Measurements from ENCODE around the gene SEMA3C.

The SEMA3C gene

DNA sequence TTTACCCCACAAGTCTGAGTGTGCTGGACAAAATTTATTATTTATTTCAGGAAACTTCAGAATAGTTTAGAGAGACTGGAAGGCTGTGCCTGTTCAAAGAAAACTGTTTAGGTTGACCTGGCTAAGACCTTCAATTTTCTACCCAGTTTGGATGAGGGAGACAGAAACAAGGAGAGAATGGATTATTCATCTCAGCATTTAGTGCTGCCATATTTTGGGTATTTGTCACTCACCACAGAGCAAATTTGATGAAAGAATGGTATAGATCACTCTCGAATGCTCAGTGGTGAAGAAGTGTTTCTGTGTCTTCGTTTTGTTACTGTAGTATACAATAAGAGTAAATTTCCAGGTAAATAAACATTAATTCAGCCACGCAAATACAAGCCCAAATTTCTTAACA lies 71.8 kb downstream of the SEMA3C start:
- DNase-seq, result no peak

DNA sequence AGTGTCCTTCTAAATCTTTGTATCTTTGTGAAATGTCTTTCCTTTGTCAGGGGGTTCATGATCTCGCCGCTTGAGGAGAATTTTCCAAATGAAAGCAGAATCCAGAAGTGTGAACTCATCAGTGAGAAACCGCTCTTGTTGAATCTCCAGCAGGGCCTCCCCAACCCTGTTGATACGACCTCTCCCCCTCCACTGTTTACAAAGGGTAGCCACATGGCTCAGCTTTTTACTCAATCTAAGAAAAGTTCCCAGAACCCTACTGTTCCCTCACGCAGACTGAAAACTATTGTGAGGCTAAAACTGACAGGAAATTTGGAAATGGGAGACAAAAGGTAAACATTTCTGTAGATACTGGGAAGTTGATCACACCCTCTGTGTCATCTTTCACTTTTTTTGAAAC lies 73.9 kb downstream of the SEMA3C start:
- no peak for DNase-seq

DNA sequence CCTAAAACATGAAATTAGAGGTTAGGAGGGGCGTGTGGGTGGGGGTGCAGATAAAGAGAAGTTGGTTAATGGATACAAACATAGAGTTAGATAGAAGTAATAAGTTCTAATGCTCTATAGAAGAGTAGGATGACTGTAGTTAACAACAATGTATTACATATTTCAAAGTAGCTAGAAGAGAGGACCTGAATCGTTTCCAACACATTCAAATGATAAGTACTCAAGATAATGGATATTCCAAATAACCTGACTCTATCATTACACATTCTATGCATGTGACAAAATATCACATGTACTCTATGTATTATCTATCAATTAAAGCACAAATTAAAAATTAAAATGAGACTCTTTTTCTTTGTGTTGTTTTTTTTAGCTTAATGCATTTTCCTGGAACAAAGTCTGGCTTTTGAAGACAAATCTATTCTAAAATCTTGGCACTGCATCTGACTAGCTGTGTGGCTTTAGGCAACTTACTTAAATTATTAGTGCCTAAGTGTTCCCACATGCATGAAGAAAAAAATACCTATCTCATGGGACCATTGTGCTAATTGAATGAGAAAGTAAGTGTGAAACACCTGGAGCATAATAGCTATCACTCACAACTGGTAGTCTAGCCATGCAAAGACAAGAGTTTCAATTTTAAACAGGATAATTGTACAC lies 75.7 kb downstream of the SEMA3C start:
- DNase-seq, result no peak

DNA sequence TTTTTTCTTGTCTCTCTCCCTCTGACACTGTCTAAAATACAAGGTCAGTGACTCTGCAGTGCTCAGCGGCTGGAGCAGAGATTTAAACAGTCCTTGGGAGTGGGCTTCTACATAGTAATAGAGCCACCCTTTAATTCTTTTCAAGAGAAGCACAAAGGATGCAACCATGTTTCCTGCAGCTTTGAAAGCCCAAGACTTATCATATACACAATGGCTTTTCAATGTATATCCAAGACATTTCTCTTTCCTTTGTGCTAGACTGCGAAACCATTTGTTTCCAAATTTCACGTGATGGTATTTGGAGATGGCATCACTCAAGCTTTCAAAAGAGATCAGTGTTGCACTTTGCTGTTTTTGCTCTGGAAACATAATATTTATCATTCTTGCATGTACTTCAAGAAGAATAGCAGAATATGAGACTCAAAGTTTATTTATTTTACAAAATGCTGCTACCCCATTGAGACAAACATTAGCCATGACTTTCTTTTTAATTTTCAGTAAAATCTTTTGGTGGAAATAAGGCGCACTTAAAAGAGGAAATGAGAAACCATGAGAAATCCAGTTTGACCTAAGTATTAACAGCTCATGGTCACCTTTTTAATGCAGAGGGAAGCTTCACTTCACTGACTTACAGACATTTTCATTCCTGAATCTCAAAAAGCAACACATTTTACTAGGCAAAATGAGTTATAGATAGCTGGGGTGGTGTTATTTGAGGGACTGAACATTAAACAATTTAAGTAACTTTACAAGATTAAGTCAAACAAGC lies 76.6 kb downstream of the SEMA3C start:
- DNase-seq, result no peak

DNA sequence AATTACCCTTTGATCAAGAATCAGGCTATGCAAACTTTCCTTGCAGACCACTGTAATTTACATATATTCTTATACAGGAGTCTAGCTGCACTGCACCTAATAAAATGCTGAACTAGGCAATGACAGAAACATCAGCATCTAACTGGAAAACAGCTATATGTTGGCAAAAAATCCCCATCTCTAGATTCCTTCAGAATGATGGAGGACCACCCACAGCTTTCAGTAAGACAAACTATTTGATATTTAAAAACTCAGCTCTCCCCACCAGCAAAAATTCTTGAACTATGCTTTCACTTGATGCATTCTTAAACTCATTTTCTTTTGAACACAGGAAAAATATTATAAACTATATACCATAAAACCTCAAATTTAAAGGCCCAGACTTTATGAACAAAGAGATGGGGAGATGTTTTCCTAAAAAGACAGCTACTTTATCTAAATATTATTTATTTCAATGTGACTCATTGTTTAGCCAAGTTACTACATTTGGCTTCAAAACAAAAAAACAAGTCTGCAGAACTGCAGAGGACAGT lies 77.4 kb downstream of the SEMA3C start:
- DNase-seq, result no peak

DNA sequence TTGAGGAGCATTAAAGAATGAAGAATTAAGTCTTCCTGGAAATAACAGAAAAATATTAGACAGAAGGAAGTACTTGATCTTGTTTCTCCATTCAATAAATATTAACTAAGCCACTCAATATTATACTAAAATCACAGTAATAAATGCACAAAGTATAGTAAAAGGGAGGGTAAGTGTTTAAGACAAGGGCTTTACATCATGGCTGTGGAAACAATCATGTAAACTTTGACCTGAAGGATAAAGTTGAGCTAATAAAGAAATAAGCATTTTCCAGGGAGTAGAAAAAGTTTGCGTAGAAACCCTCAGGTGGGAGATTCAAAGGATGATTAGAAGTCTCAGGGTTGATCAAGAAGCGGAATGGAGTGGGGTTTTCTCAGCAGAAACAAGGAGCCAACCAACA lies 78.2 kb downstream of the SEMA3C start:
- no peak for DNase-seq

DNA sequence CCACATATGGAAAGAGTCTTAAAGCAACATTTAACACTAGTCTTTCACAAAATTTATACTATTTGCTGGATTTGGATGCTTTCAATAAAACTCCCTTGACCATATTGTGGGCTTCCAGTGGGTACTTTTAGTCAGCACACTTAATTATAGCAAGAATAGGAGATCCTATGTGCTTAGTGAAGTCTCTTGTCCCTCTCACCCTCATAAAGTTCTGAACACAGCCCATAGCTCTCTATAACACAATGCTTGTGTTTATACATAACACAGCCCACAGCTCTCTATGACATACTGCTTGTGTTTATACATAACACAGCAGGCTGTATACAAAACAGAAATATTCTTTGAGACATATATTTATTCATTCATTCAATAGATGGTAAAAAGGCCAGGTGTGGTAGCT lies 79.0 kb downstream of the SEMA3C start:
- no peak for DNase-seq

DNA sequence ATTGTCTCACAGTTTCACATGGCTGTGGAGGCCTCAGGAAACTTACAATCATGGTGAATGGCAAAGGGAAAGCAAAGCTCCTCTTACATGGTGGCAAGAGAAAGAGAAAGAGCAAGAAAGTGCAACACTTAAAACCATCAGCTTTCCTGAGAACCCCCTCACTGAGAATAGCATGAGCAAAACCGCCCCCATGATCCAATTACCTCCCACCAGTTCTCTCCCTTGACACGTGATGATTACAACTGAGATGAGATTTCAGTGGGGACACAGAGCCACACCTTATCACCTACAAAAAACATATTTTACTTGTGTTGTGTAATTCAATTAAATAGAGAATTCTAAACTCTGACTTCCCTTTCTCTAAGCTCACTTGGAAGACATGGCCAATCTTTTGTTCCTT lies 80.2 kb downstream of the SEMA3C start:
- no peak for DNase-seq

DNA sequence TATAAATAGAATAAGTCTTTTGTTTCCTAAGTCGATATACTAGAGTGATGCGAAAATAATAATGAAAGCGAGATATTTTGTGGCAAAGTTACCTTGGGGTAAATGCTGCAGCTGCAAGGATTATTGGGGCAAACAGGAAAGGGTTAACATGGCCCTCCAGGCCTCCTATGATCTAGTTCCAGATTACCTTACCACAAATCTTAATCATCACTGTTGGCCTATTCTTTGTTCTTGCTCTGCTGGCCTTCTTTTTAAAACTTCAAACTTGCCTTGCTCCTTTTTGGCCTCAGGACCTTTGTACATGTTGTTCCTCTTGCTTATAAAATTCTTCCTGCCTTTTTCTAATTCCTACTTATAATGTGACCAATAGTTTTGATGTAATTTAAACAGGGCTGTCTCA lies 81.5 kb downstream of the SEMA3C start:
- DNase-seq, result no peak

DNA sequence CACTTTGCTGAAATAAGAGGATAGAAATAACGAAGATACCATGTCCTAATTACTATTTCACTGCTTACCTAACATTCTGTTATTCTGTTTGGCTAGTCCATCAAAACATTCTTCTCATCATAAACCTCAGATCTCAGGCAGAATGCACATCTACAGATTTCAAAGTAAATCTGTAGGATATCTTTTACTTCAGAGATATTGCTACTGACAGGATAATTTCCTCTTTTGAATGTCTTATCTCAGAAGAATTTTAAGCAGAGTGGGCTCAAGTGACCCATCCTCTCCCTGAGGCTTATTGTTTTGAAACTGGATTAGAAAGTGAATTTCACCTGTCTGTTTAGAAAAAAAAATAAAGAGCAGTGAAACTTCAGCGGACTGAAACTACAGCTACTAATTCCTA lies 83.6 kb downstream of the SEMA3C start:
- DNase-seq, result no peak

DNA sequence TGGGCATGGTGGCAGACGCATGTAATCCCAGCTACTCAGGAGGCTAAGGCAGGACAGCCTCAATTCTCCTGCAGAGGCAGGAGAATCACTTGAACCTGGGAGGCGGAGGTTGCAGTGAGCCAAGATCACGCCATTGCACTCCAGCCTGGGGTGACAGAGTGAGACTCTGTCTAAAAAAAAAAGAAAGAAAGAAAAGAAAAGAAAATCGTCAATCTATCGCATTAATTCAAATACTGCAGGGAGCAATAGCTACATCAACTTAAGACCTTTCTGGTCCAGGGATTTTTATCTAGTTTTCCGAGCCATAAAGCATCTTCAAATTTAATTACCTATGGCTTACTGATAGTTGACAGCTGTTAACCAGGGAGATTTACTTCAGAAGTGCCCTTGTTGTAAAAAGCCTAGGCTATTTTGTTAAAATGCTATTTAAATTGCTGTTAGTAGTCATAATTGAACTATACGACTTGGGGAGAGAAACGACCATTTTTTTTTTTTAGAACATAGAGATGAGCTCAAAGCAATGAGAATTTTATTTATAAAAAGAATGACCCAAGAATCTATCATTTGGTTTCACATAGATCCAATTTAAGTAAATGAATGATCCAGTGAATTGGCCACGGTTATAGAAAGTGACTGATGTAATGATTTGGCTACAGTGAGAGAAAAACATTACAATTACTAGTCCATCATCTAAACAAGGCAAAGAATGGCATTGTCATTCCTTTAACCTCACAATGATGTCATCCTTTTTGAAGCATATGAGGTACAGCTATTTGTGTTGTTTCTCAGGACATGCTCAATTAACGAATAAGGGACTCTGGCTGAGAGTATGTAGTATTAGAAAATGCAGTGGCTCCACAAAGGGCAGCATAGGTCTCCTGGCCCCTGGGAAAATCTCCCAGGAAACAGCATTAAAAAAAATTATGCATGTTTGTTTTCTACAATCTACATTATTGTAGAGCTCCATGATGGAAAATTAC lies 85.3 kb downstream of the SEMA3C start:
- no peak for DNase-seq

DNA sequence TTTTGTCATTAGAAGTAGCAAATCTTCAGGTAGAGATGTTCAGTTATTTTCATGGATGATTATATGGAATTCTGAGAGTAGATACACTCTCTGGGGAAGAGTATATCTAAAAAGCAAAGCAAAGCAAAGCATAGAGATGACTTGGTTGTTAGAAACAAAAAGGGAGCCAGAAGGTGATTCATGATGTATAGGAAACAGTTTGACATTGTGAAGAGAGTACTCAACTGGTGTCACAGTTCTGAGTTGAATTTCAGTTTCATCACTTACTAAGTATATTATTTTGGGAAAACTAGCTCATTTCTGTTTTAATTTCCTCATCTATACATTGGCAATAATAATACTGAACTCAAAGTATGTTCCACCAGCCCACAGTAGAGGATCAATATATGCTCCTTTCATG lies 86.8 kb downstream of the SEMA3C start:
- DNase-seq, result no peak

DNA sequence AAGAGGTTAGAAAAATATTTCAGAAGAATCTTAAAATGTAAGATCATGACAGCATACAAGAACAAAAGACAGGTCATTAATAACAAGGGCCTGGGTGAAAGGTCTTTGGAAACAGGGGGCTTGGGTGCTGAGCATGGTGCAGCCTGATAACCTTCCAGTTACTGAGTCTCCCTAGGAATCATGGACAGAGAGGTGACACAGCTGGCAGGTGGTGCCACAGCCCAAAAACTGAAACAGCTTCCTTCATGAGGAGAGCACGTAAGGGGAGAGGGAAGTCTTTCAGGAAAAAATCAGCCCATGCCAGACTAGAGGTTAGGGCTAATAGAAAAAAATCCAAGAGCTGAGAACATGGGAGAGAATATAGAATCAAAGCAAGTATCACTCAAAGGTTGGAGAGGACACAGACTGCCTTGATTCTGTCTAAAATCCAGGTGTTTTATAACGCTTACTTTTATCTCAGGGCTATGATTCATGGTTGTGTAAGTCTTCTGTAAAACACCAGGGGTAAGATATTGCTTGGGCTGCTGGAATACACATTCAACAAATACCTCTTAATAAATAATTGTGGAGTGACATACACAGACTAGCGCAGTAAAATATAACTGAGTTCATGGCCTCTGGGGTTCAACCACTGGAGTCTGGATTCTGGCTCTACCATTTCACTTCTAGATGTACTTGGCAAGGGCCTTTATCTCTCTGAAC lies 88.1 kb downstream of the SEMA3C start:
- DNase-seq, result no peak

DNA sequence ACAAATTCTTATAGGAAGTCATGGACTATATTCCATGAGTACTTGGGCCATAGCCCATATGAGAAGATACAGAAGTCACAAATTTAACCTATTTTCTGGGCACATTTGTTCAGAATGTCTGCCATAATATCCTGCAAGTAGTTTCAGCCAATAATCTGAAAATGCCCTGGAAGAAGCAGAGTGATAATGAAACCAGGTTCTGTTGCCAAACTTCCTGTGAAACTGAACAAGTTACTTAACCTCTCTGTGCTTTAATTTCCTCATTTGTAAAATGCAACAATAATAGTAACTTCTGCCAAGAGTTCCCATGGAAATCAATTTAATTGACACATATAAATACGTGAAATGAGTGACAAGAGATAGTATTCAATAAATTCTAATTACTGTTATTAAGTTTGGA lies 88.8 kb downstream of the SEMA3C start:
- DNase-seq, result no peak

DNA sequence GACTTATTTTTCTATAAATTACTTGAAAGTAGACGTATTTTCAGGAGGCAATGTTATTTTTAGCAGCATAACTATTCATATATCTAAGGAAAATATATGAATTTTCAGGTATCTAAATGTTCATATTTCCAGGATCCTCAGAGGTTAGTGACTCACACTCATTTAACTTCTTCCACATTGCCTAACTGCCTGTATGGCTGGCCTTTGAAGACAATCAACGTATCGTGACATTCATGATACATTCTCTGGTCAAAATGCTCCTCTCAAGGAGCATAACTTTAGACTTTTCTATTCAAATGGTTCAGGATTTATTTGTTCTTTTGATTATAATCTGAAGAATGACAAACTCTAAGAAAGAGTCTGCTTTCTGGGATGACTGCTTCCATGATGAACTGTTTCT lies 89.3 kb downstream of the SEMA3C start:
- no peak for DNase-seq

DNA sequence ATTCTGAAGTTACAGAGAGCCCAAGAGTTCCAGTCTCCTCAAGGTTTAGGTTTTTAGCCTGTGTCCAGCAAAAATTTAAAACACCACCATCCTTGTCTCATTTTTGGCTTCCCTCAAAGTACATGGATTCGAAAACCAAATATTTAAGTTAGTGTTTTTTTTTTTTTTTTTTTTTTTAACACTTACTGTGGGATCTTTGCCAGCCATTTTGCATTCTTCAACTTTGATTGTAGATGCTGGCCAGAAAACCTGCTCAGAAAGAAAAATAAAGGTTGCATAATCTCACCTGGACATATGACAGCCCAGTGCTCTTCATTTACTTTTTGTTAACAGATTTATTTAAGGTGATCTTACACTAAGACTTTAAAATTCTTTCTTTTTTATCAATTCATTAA lies 91.6 kb downstream of the SEMA3C start:
- DNase-seq, result no peak

DNA sequence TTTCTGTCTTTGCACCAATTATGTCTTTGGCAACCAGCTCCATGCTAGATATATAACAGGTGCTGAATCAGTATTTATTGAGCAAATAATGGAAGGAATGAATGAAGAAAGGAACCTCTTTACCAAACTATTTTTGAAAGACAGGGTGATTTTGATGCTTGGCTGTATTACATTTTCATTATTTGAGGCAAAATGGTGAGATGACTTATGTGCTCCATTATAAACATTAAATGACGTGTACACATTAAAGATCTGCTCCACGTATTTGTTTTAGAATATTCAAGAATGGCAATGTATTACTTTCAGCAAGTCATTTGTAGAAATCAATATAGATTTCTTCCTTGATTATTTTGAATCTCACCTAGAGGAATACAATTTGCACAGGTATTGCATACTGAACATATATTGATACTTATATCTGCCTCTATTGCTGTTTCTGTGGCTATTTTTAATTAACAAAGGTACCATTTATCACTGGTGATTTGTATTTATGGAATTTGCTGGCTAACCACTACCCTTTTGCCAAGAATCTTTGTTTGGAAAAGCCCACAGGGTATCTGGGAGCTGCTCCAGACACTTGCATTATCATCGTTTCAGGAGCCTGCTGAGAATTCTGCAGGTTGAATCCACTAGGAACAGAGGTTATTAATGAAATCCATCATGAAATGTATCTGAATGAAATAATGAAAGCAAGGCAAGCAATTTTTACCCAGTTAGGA lies 92.2 kb downstream of the SEMA3C start:
- no peak for DNase-seq

DNA sequence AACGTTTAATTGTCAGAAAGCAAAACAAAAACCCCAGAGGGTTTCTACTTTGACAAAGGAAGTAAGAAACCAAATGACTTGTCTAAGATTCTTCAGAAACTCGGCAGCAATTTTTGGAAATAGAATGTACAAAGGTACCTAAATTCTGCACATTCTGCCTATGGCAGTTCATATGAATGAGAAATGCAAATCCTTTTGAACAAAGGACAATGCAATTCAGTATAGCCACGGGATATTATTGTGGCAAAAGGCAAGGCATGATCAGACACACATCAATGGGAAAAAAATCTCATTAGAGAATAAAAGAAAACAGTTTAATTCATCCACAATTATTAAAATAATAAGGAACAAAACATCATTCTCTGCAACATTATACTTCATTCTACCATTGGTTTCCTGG lies 93.4 kb downstream of the SEMA3C start:
- DNase-seq, result no peak

DNA sequence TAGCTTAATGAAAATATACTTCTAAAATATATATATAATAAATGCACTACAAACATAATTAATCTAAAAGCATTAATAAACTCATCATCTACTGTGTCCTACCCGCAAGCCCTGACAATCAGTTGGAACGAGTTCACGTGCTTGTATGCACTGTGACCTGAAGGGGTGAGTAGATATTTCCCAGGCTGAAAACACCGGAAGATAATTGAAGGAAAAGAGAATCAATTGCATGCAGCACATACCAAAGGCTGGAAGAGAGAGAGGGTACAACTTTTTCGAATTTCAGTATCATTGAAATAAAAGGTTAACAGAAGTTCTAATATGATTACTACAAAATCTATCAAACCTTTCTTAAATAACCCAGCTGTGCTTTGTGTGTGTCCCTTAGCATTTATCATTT lies 94.6 kb downstream of the SEMA3C start:
- DNase-seq, result no peak

DNA sequence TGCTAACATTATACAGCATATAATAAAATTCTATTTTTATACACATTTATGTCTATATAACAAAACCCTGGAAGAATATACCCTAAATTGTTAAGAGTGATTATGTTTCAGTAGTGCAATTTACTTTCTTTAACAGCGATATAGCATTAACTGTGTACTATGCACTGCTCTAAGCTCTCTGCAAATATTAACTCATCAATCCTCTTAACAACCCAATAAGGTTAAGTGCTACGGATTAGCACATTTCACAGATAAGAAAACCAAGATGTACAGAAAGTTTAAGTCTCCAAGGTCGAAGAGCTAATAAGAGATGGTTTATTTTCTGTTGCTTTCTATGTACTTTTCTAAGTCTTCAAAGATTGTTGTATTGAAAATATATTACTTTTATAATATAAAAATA lies 95.8 kb downstream of the SEMA3C start:
- DNase-seq, result no peak

DNA sequence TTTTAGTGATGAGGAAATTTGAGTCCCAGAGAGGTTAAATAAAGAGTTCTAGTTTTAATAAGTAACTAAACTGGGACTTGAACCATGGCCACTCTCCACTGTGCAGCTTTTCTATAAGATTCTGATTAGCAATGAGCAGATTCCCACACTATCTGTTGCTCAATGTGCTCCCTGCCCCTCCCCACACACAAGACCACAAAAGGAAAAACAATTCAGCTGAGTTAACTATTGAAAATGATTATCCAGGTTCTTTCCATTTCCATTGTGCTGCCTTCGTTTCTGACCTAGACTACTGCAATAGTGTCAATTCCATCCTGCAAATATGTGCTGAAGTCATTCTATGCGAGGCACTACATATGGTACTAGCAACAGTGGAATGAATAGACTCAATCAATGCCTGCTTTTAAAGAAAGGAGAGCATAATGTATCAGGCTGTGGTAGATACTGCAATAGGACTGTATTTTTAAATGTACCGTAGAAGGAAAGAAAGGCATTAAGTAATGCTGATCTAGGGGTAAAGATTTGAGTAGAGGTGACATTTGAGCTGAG lies 97.0 kb downstream of the SEMA3C start:
- DNase-seq, result no peak

DNA sequence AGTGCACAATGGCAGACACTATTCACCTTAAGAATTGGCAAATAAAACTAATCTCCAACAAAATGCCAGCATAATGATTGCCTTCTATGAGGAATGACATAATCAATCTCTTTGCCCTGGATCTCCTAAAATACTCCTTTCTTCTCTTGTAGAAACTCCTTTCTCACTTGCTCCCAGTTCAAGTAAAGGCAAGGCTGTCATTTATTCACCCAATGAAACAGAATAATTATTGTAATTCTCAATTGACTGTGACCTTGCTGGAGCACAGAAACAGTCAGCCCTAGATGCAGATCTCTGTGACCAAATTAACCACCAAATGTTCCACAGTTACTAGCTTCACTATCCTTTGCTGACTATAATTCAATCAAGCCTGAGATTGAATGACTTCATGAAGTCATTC lies 99.3 kb downstream of the SEMA3C start:
- no peak for DNase-seq

Measured in GOT3 (cell line).